ENCODE measurements around the gene POLR1A. TPM values are rescaled to one million over a fixed set of nuclear protein-coding genes. Genes with fewer than 3 reads are reported as not detected.

Gene POLR1A
- total and polyA plus RNA-seq, 2 of the 8 experiments (the other 6 are each of a cell fraction or from before 2014, with no cell fraction given) = 8.9 to 58.1 TPM

GRCh38 chr2:86049529-86049928 lies 56.2 kb downstream of the POLR1A start:
- Histone ChIP-seq H4K91ac (replicated peaks; ENCODE audit: insufficient read length, low read length) (no peak overlapping the region), H3K4me1 (replicated peaks in 1 of 4; ENCODE audit: control insufficient read depth in 3 of 4, insufficient read depth in 4 of 4, low read length in 3 of 4) (no peaks in the 10 kb centered on the region), H3K79me1 (ENCODE audit: low read depth, low read length) (no peaks in the 10 kb centered on the region), H2AK5ac (ENCODE audit: low read depth, low read length) (no peak overlapping the region), H2BK15ac (ENCODE audit: low read length) (no peak overlapping the region), H3K23ac (ENCODE audit: insufficient read length) (no peak overlapping the region), H2AFZ (ENCODE audit: low read length) (no peak overlapping the region), H4K20me1 (replicated peaks in 1 of 2; ENCODE audit: control insufficient read depth in 1 of 2, insufficient read depth in 2 of 2, low read length in 2 of 2) (peaks cover 0 to 6% of the 10 kb centered on the region in 2 experiments), H3K4me2 (ENCODE audit: insufficient read depth in 1 of 2, low read depth in 2 of 2, low read length in 2 of 2) (no peak overlapping the region), H3K79me2 (ENCODE audit: control insufficient read depth in 1 of 2, insufficient read depth in 2 of 2, low read length in 2 of 2) (no peaks in the 10 kb centered on the region), H3K36me3 (ENCODE audit: control insufficient read depth in 2 of 4, insufficient read depth in 4 of 4, low read length in 3 of 4) (peaks cover 39 to 81% (median 64%) of the 10 kb centered on the region in 4 experiments), H3K4ac (replicated peaks; ENCODE audit: insufficient read length, low read depth, low read length) (no peak overlapping the region), H3K9ac (replicated peaks in 1 of 4; ENCODE audit: extremely low read depth in 1 of 4, low read depth in 3 of 4, low read length in 3 of 4) (no peak overlapping the region), H4K8ac (ENCODE audit: extremely low read depth, insufficient read depth, low read length) (no peak overlapping the region), H3K14ac (ENCODE audit: insufficient read length) (no peak overlapping the region), H2BK20ac (ENCODE audit: low read length) (no peak overlapping the region), H3K27me3 (replicated peaks in 1 of 4; ENCODE audit: control insufficient read depth in 3 of 4, extremely low read depth in 1 of 4, insufficient read depth in 3 of 4, low read length in 3 of 4) (no peaks in the 10 kb centered on the region), H2BK5ac (ENCODE audit: low read depth, low read length) (no peak overlapping the region), H3K4me3 (ENCODE audit: extremely low read depth in 1 of 4, insufficient read depth in 2 of 4, low read depth in 3 of 4, low read length in 4 of 4) (no peak overlapping the region), H2BK120ac (replicated peaks; ENCODE audit: low read depth, low read length) (no peak overlapping the region), H3K18ac (ENCODE audit: extremely low read depth, low read length) (no peak overlapping the region), H3K27ac (ENCODE audit: low read depth, low read length) (no peak overlapping the region), H3K23me2 (ENCODE audit: low read depth, low read length) (no peaks in the 10 kb centered on the region), H3K9me3 (ENCODE audit: insufficient read depth in 2 of 2, low read depth in 1 of 2, low read length in 1 of 2) (no peaks in the 10 kb centered on the region), H3K56ac (replicated peaks; ENCODE audit: insufficient read length, low read depth, low read length) (no peak overlapping the region), H2BK12ac (ENCODE audit: low read depth, low read length) (no peak overlapping the region), H4K5ac (ENCODE audit: insufficient read length, low read depth, low read length) (no peak overlapping the region)
- no peak for FAIRE-seq
- CTCF ChIA-PET (ENCODE audit: partially characterized antibody) = interaction anchor here (1.1 to 1.6 kb wide), 2 partner anchors 28 to 30 kb away, joined by 4 read pairs; no protein-coding TSS in a partner anchor
- POLR2A ChIA-PET (ENCODE audit: partially characterized antibody) = interaction anchor here (0.7 to 1.3 kb wide), 2 partner anchors 8 to 11 kb away, joined by 3 to 5 read pairs; no protein-coding TSS in a partner anchor
- 92% methylated on average over 1 of the region's 1 CpG; no CpG with 5 or more reads in 1 of the 2 experiments for WGBS, 2 experiments (ENCODE audit: extremely low coverage in 1 of 2, insufficient coverage in 1 of 2, insufficient read length in 1 of 2, insufficient replicate concordance in 2 of 2, low coverage in 1 of 2, low lambda C conversion rate in 2 of 2, missing lambda C conversion rate in 1 of 2)
- no peak for DNase-seq (ENCODE audit: low read depth in 1 of 2, low spot score in 2 of 2)
- TF ChIP-seq EP300 (IDR thresholded peaks at IDR 0.05; ENCODE audit: borderline replicate concordance in 1 of 2, low read depth in 2 of 2, low read length in 2 of 2) (no peak), KDM5A (IDR thresholded peaks at IDR 0.05; ENCODE audit: low read length) (no peak), TBP (IDR thresholded peaks at IDR 0.05; ENCODE audit: low read depth, low read length) (no peak), JUND (IDR thresholded peaks at IDR 0.05; ENCODE audit: low read length) (no peak), ATF3 (IDR thresholded peaks at IDR 0.05; ENCODE audit: insufficient read depth, low read depth, low read length) (no peak), SP2 (IDR thresholded peaks at IDR 0.05; ENCODE audit: low read length) (no peak), CBX5 (IDR thresholded peaks at IDR 0.05; ENCODE audit: low read depth, low read length) (no peak), FOSL1 (IDR thresholded peaks at IDR 0.05; ENCODE audit: insufficient read depth, low read depth, low read length) (no peak), CREB1 (IDR thresholded peaks at IDR 0.05) (no peak), CTCF (IDR thresholded peaks at IDR 0.05; ENCODE audit: control extremely low read depth in 1 of 3, insufficient read depth in 1 of 3, low read depth in 1 of 3, low read length in 3 of 3) (no peak), TEAD4 (IDR thresholded peaks at IDR 0.05; ENCODE audit: low read depth, low read length) (no peak), ASH2L (IDR thresholded peaks at IDR 0.05; ENCODE audit: low read length) (no peak)

Measured in H1 (cell line).